HG03045 (cell line): ENCODE measurements around the gene C16orf78.

Source experiments
- ATAC-seq: cut with Tn5 transposase; IDR thresholded peaks from one replicate; pipeline ENCODE4 v1.9.1; 2021; ENCODE audit warnings: mild to moderate bottlenecking, moderate library complexity; ENCODE audit not compliant: unreplicated experiment

C16orf78 gene

DNA sequence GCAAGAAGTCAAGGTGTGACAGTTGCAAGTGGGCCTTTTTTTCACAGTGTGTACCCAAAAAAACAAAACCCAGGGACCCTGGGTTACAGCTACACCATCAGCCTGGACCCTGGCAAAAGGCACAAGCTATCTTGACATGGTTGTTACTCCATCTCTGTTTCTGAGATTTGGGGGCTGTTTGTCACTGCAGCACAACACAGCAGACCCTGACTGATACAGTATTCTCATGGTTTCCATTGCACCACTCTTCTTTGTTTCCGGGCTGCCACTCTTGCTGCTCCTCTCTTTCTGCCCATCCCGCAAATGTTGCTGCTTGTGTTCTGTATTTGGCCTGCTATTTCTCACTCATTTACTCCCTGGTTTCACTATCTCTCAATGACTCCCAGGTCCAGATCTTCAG lies 55.2 kb downstream of the C16orf78 start:
- no peak for ATAC-seq

GRCh38 chr16:49431040-49431439 lies 57.4 kb downstream of the C16orf78 start:
- no peak for ATAC-seq

DNA sequence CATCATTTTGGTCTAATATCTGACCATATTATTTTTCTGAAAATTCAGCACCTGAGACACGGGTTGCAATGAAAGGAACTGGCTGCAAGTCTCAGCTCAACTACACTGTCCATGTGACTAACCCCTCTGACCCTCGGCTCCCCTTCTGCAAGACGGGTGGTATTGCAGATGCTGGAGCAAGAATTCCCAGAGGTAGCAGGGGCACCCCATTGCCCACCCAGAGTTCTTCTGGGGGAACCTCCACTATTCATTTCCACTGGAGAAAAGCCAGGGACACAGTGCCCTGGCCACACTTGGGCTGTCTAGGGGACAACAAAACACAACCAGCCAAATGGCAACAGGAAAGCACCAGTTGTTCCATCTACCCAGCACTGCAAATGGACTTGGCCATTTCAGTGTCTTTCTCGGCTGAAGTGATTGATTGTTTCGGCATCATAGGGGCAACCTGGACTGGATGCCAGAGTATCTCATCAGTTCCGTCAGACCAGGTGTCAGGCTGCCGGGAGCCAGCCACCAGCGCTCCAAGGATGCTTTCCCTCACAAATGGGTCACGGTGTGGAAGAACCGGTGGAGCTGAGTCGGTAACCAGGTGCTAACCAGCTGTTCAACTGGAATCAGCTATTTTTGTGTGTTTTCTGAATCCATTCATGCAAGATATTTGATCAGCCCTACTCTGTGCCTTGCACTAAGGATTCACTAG lies 58.1 kb downstream of the C16orf78 start:
- no peak for ATAC-seq

DNA sequence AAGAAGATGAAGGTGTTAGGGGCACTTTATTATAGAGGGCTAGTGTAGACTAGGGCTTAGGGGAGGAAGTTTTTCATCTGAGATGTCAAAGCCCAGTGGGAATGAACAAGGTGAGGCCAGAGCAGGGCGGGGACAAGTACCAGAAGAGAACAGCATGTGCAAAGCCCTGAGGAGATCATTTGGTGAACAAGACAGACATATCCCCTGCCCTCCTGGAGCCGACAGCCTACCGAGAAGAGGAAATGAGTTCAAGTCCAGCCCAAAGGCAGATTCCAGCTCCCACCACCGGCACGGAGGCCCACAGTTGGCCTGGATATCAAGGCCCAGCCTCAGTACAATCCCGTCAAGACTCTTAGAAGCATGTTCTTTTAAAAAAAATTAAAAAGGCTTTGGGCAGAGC lies 61.1 kb downstream of the C16orf78 start:
- ATAC-seq, result no peak

DNA sequence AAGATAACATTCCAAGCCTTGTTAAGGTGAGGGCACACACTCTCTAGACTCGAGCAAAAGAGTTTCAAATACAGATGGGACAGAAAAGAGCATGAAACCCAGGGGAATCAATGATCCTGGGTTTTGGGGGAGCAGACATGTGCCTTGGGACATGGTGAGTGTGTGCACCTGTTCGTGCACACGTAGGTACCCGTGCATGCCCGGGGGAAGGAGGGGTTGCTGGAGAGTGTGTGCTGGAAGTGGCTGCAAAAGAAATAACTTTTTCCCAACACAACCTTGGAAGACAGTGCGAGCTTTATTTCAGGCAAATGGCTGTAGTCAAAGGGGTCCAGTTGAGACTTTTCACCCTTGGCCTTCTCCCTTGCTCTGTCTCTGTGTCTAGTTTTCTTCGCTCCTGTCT lies 62.6 kb downstream of the C16orf78 start:
- no peak for ATAC-seq

- ATAC-seq, result no peak
Observed at GRCh38 chr16:49437344-49437743, 63.7 kb downstream of the C16orf78 start.

DNA sequence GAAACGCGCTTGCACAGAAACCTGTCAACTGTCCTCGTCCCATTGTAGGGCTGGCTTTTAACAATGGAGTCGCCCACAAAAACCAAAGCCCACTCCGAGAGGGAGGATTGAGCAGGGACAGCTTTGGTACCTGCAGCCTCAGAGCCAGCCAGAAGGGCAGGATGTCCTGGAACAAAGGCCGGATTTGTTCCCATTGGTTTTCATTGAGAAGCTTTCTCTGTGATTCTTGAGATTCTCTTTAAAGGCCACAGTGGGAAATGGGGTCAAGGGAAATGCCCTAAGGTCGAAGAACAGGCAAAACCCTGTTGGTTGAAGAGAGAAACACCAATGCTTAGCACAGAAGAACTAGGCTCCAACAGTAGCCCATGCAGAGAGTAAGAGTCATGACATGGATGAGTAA lies 65.4 kb downstream of the C16orf78 start:
- no peak for ATAC-seq

GRCh38 chr16:49439676-49440075 lies 66.1 kb downstream of the C16orf78 start:
- no peak for ATAC-seq

DNA sequence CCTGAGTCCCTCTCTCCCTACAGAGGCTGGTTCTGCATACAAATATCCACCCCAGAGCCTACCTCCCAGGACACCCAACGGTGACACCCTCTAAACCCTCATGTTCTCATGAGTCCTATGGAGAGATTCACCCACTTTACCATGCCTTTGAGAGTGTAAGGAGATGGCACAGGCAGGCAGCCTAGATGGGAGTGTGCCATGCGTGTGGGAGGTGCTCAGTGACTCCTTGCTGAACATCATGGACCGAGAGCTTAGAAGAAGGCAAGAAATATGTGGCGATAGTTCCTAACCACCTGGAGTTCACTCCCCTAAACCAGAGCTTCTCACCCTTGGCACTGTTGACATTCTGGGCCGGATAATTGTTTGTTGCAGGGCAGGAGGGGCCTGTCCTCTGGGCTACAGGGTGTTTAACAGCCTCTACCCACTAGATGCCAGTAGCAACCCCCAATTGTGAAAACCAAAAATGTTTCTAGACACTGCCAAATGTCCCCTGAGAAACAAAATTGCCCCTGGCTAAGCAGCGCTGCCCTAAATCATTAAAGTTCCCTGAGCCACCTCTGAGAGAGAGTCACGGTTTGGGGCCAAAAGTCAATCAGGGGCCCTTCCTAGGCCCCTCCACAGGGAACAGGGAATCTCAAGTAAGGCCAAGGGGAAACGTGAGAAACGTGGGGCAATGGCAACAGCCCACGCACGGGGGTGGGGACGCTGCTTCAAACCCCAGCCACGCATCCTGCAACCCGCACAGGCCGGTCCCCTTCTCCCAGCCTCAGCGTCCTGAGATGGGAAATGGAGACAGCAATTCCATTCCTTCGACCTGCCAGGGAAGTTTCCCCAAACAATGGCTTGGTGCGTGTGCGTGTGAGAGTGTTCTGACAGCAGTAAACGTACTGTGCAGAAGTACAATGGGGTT lies 66.8 kb downstream of the C16orf78 start:
- no peak for ATAC-seq

- peak; percentile 94 for ATAC-seq
Observed at GRCh38 chr16:49441366-49441780, 67.8 kb downstream of the C16orf78 start.

DNA sequence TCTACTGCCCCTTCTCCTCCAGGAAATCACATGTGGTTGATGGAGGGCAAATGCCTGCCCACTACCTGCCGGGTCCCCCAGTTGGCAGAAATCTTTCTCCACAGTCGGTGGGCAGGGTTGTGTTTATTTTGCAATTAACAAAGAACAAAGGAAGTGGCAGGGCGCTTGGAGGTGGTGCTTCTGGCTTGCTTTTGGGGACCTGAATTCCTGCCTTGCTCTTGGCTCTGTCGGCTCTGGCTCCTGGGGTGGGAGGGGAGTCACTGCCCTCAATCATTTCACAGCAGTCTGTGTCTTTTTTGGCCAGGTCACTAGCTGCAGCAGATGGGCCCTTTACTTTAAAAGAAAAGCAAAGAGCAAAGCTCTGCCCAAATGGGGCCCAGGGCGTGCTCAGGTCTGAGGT lies 69.2 kb downstream of the C16orf78 start:
- no peak for ATAC-seq

- no peak for ATAC-seq
Observed at GRCh38 chr16:49443576-49443975, 70.0 kb downstream of the C16orf78 start.

DNA sequence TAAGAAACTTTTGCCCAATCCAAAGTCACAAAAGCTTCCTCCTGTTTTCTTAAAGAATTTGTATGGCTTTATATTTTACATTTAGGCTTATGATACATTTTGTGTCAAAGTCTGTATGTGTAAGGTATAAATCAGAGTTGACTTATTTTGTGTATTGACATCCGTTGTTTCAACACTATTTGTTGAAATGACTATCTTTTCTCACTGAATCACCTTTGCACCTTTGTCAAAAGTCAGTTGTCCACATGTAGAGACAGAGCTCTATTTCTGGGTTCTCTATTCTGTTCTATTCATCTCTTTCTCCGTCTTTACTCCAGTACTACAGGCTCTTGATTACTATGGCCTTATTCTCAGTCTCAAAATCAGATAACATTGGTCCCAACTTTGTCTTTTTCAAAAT lies 73.2 kb downstream of the C16orf78 start:
- ATAC-seq, result no peak
